ENCODE measurements around the gene SERPINB11.
"Not testable (repeated sequence)": the region's sequence is repeated elsewhere in the genome, so short reads cannot be mapped to it uniquely, and the experiment has no call there.

Gene SERPINB11

DNA sequence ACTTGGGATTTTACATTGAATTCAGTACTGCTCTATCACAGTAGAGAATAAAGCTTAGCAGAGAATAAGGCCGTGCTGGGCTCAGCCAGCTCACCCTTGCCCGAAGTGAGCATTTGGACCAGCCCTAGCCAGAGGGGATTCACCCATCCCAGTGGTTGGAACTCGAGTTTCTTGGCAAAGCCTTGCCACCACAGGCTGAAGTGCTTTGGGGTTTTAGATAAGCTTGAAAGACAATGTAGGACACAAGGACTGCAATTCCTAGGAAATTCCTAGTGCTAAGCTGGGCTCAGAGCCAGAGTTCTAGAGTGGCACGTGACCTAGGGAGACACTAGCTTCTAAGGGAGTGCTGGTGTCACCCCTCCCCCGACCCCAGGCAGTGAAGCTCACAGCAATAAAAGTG, 28.0 kb downstream of the SERPINB11 start:
- DNase-seq: no peak

DNA sequence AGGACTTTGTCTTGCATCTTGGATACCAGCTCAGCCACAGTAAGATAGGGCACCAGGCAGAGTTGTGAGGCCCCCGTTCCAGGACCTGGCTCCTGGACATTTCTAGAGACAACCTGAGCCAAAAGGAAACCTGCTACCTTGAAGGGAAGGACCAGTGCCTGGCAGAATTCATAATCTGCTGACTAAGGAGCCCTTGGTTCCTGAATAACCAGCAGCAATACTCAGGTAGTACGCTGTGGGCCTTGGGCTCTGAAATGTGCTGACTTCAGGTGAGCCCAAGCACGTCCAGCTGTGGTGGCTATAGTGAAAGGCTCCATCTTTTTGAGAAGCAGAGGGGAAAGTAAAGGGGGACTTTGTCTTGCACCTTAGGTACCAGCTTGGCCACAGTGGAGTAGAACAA, 28.5 kb downstream of the SERPINB11 start:
- no peak for DNase-seq

DNA sequence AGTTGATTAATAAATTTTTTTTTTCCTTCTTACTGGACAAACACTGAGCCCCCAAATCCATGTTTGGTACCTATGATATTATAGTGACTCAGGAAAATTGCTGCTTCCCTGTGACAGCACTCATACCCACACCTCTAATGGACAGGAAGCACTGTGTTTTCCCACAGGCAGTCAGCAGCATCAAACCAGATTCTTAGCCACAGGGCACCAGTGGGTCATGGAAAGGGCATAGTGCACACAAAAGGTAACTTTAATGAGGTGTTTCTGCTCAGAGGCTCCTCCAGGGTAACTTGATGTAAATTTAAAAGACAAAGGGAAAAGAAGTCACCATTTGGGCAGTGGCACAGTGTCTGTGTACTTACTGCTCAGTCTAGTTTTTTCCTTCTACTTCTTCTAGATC, 34.1 kb downstream of the SERPINB11 start:
- no peak for DNase-seq

DNA sequence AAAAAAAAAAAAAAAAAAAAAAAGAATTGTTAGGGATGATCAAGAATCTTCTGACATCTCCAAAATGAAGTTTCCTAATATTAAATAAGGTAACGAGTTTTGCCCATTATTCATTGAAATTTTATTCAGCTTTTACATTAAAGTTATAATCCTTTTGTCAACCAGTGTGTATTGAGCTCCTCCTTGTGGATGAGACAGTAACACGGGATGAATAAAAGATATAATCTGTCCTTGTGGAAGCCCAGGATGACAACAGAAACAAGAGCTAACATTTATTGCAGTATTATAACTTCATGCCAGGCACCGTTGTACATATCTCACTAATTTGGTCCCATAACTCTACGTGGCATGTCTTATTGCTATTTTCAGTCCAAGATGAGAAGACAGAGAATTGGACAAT, 39.0 kb downstream of the SERPINB11 start:
- DNase-seq: no peak

DNA sequence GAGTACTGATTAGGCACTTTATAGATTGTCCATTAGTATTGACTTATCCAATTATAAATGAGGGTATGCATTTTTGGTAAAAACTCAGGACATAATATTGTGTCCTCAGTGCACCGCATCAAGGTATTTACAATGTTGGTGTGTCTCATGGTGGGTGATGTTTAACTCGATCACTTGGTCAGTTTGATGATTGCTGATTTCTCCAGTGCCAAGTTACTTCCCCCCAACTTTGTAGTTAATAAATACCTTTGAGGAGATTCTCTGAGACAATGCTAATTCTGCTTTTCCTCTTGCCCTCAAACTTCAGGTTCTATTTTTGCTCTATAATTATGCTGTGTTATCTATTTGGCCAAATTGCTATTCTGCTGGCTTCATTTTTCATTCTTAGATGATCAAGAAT, 44.2 kb downstream of the SERPINB11 start:
- DNase-seq: no peak

DNA sequence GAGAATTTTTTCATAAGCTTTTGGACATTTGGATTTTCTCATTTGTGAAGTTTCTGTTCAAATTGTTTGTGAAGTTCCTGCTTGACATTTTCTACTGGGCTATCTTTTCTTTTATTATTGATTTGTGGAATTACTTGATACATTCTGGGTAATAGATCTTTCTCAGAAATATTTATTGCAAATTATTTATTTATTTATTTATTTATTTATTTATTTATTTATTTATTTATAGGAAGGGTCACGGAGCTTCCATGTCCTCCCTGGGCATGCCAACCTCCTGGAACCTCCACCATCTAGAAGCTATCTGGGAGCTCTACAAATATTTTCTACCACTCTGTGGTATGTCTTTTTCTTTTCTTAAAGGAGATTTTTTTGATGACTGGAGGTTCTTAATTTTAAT, 46.7 kb downstream of the SERPINB11 start:
- no peak for DNase-seq

DNA sequence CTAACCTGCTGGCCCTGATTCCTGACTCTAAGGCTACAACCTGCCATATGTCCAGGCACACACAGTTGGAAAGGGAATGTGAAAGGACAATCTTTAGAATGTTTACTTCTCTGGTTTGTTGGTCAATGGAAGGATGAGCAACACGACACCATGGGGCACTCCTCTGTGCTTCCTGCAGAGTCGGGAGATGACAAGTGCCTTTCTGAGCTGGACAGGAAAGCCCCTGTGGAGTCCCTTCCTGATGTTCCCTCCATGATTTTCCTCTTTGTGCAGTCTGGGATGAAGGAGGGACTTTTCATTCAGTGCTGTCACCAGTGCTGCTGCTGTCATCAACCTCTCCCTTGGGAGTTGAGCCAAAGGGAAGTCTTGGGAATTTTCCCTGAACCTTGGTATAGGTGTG, 49.9 kb downstream of the SERPINB11 start:
- no peak for DNase-seq

DNA sequence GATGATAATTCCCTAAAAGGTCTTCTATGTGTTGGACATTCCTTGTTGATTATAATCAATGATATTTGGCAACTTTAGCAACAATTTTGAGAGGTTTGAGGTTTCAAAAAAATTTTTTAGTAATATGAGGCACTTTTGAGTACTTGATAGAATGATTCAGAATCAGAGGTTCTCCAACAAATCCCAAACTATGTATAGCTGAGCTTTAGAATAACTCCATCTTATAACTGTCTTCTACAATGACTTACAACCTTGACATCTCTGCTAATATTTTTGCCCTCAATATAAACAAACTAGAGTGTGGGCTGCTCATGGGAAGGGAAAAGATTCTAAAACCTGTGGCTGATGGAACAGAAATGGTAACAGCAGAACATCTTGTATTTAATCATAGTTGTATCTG, 50.9 kb downstream of the SERPINB11 start:
- DNase-seq: no peak

DNA sequence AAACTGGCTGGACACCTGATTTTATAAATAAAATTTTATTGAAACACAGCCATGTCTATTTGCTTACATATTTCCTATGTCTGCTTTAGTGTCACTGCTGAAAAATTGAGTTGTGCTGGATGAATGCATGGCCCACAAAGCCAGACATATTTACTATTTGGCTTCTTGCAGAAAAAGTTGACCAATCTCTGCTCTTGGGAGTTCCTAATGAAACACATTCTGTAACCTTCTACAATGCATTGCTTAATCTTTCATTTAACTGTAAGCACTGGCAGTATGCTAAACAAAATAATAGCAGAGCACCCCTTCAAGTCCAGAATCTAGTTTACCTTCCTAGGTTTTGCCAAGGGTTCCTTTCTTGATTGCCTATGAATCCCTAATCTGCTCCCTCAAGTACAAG, 54.8 kb downstream of the SERPINB11 start:
- no peak for DNase-seq

DNA sequence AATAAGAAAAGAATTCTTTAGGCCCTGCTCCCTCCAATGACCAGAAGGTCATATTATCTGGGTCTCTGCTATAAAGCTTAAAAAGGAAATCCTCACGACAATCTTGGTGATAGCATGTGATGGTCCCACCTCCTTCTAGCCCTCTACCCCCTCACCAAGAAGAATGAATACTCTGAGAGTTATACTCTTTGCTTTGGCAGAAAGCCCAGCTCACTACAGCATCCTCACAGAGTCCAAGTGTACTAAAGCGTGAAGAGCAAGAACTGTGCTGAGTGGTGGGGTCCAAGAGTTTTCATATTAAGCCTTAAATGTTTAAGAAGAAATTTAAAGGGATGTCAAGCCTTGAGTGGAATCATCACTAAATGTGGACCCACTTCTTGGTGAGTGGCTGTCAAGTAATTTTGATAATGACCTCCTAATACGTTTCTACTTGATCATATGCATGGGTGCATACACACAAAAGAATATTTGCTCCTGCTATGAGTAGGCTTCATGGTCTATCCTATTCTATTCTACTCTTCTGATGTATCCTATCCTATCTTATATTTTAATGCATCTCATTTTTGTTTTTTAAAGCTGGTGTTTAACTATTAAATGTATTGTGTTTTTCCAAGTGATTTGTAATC, 56.0 kb downstream of the SERPINB11 start:
- no peak for DNase-seq

DNA sequence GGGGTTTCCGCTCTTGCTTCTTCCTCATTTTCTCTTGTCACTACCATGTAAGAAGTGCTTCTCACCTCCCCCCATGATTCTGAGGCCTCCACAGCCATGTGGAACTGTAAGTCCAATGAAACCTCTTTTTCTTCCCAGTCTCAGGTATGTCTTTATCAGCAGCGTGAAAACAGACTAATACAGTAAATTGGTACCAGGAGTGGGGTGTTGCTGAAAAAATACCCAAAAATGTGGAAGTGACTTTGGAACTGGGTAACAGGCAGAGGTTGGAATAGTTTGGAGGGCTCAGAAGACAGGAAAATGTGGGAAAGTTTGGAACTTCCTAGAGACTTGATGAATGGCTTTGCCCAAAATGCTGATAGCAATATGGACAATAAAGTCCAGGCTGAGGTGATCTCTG, 57.0 kb downstream of the SERPINB11 start:
- not testable (repeated sequence) for DNase-seq

DNA sequence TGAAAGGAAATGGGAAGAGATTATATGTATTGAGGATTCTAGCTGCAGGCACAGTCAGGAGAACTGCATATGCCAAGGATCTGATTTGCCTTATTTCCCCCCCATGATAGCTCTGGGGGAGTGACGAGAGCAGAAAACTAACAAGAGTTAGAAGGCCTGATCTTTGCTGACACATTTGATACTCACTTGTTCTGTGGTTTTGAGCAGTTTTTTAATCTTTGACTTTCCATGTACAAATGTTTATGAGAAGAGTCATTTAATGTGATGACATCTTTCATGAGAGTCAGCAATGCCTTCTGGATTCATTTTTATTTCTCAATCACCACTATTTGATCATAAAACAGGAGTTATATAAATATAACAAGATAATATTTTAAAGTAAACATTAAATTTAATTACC, 59.8 kb downstream of the SERPINB11 start:
- no peak for DNase-seq

DNA sequence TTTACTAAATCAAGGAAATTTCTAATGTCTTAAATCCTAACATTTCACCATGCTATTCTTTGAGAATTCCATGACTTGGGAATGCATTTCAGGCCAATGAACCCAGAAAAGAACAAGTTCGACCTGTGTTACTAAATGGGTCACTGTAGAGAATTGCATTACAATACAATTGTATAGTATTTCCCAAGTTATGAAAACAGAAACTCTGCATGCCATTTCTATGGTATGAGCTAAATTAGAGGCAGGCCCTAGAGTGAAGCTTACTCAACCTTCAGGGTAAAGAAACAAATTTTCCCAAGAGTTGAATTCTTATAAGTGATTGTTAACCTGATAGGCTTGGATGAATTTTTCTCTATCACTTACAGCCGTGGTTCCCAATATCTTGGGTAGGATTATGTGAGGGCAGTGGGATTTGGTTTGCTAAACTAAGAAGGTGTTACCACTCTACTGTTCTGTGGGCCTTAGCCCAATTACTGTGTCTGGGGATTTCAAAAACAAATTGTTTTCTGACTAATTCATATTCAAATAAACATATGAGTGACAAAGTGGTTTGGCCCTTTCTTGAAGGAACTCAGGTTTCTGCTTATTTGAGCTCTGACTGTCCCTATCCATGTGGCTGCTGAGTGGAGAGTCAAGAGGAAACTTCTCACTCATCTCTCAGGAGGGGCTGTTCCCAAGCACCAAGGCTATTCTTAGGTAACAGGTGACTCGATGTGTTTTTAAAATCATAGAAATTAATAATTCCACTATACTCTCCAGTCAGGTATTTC, 61.3 kb downstream of the SERPINB11 start:
- DNase-seq: no peak

DNA sequence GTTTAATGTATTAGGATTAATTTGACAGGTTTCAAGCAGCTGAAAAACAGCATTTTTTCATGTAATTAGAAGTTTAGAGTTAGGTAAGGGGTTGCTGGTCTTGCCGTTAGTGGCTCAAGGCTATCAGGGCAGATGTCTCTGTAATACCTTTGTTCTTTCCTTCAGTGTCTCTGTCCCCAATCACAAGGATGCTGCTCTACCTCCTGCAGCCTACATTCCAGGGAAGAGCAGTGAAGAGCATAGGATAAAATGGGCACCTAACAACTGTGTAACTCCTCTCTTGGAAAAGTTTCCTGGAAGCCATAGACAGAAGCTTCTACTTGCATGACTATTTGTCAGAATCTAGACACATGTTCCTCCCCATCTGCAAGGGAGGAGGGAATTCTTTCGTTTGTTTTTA, 63.1 kb downstream of the SERPINB11 start:
- no peak for DNase-seq

All from stimulated activated CD4-positive, alpha-beta T cell treated with anti-CD3 and anti-CD28 coated beads, Interleukin-1b, Interleukin-23, amount 100 ng/mL, for 48 hours (primary cell).